HG03521 (cell line): ENCODE data around the gene SF3A2.
"Not testable (repeated sequence)": the region's sequence is repeated elsewhere in the genome, so short reads cannot be mapped to it uniquely, and the experiment has no call there.

Source experiments
- ATAC-seq: cut with Tn5 transposase; IDR thresholded peaks from one replicate; pipeline ENCODE4 v1.9.1; 2021; ENCODE audit warnings: mild to moderate bottlenecking, moderate library complexity; ENCODE audit not compliant: unreplicated experiment

The SF3A2 gene

DNA sequence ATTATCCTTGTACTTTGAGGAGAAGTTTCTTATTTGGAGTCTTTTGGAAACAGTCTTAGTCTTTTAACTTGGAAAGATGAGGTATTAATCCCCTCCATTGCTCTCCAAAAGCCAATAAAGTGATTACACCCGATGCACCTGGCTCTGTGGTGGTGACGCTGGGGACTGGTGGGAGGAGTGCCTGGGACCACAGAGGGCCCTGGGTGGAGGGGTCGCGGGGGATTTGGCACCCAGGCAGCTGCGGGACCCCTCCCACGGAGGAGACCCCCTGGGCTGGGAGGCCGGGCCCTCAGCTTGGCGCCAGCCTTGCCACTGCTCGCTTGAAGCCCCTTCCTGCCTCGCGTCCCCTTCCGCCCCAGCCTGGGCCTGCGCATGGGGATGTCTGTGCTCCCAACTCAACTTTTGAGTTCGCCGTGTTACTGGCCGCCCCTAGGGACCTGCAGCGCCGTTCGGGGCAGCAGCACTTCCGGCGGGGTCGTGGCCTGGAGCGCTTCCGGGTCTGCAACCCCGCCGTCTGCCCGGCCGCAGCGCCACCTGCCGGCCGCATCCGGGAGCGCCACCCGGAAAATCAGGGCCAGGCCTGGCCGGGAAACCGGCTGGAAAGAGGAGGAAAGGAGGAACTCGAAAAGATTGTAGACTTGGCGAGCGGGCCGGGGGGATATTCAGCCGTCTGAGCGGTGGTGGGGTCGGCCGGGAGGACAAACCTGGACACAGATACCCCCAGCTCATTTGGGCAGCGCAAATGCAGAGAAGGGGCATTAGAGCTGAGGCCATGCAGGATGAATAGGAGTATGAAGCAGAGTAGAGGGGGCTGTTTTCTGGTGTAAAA is 36.9 kb downstream of the SF3A2 start:
- ATAC-seq = no peak

DNA sequence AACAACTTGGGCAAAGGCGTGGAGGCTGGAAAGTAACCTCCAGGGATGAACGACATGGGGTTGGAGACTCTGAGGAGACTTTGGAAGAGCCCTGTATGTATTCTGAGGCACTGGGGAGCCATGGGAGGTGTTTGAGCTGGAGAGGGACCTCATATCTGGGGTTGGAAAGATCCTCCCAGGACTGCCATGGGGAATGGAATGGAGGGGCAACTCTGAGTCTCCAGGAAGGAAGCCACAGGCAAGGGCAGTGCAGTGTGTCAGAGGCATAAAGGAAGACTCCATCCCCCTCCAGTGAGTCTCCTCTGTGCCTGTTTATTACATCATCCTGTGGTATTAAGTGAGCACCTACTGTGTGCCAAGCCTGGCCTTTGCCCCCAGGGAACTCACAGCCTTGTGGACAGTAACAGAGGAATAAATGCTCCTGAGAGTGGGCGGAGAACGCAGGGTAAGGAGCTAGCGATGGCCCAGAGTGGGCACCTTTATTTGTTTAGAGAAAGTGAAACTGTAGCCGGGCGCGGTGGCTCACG is 37.6 kb downstream of the SF3A2 start:
- no peak for ATAC-seq

GRCh38 chr19:2274931-2275535 is 38.4 kb downstream of the SF3A2 start:
- ATAC-seq = no peak

DNA sequence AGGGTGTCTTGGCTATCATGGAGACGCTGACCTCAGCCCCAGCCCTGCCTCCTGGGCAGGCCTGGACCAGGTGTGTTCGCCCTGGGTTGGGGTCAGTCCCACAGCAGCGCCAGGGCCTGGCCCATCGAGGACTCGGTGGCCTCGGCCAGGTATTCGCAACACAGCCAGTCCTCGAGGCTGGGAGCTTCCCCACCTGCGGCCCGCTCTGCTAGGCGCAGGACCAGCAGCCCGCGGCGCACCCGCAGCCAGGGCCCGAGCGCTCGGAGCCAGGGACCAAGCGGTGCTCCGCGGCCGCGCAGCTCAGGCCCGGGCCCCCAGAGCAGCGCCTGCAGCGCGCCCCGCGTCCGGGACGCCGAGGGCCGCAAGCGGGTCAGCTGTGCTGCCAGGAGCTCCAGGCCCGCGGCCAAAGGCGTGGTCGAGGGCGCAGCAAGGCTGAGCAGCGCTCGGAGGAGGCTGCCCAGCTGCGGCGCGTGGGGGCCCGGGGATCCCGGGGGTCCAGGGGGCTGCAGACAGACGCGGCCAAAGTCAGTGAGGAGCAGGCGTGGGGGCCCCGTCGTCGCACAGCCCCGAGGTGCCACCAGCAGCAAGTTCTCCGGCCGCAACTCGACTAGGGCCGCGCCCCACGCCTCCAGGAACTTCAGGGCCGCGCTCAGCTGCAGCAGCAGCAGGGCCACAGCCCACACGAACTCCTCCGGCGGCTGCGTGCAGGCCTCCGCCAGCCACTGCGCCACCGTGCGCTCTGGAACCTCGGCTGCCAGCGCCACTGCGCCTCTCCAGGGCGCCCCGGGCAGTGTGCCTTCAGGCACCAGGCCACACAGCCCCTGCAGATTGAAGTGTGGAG is 39.2 kb downstream of the SF3A2 start:
- ATAC-seq = no peak

DNA sequence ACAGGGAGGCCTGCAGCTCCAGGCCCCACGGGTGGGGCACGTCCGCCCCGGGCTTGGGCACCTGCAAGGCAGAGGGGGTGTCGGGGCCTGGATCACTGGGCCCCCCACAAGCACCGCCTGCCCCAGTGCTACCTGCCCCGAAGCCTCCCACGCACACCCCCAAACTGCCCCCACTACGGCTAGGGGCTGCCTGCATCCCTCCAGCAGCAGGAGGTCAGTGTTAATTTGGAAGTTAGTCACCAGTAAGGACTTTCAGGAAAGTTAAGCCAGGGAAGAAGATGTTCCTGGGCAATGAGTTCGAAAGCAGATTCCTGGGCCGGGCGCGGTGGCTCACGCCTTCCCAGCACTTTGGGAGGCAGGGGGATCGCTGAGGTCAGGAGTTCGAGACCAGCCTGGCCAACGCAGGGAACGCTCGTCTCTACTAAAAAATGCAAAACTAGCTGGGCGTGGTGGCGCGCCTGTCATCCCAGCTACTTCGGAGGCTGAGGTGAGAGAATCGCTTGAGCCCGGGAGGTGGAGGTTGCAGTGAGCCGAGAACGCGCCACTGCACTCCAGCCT is 39.9 kb downstream of the SF3A2 start:
- ATAC-seq = no peak

DNA sequence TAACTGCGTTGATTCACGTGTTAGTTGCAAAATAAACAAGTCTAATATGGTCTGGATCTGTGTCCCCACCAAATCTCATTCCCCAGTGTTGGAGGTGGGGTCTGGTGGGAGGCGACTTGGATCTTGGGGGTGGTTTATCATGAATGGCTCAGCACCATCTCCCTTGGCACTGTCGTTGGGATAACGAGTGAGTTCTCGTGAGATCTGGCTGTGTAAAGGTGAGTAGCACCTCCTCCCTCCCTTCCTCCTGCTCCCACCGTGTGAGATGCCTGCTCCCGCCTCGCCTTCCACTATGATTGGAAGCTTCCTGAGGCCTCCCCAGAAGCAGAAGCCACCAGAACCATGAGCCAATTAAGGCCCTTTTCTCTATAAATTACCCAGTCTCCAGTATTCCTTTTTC is 40.5 kb downstream of the SF3A2 start:
- ATAC-seq = no peak

DNA sequence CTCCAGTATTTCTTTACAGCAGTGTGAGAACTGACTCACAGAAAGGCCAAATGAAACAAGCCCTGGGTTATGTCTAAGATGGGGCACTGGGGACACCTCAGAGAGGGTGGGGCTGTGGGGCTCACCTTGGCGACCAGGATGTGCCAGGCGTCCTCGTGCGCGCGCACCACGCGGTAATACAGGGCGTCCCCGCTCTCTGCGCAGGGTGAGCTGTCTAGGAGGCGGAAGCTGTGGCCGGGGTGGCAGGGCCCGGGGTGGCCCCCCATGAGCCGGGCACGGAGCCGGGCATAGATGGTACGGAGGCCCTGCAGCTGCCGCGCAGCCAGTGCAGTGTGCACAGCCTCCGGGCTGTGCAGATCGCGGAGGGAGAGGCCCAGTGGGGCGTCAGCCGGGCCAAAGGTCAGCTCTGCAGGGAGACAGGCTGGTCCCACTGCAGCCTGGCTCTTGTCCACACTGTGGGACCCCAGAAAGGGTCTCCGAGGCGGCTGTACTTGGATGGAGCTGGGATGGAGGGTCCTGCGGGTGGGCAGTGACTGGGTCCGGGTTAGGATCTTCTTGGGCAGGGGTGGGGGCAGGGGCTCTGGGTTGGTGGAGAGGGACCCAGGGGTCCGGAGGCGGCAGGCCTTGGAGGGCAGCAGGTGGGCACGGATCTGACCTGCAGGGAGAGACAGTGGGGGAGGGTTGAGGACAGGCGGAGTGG is 42.0 kb downstream of the SF3A2 start:
- ATAC-seq = no peak

DNA sequence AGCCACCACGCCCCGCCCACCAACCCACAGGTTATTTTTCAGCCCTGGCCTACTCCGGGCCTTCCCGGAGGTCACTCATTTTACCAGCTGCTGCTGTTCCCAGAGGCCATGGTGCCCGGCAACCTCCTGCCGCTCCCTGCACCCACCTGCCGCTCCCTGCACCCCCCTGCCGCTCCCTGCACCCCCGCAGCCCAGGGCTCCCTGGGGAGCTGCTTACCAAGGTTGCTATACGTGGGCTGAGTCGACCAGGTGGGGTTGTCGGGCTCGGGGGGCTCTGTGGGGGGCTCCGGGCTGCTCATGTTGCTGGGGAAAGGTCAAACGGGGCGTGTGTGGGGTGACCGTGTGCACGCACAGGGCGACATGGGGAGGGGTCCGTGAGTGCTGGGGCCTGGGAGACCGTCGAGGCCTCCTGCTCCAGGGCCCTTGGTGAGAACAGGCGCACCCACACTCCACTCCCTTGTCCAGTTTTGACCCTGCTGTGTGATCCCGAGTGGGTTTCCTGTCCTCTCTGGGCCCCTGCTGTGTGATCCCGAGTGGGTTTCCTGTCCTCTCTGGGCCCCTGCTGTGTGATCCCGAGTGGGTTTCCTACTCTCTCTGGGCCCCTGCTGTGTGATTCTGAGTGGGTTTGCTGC is 44.1 kb downstream of the SF3A2 start:
- no peak for ATAC-seq

- not testable (repeated sequence) for ATAC-seq
Measured at GRCh38 chr19:2281265-2282061, 44.8 kb downstream of the SF3A2 start.

GRCh38 chr19:2282062-2282861 is 45.6 kb downstream of the SF3A2 start, which contains the start of gene PEAK3:
Gene PEAK3, minus strand, starts transcription at chr19:2282175. Its CDS starts 1,244 bp downstream, at chr19:2280931.
- no peak for ATAC-seq

DNA sequence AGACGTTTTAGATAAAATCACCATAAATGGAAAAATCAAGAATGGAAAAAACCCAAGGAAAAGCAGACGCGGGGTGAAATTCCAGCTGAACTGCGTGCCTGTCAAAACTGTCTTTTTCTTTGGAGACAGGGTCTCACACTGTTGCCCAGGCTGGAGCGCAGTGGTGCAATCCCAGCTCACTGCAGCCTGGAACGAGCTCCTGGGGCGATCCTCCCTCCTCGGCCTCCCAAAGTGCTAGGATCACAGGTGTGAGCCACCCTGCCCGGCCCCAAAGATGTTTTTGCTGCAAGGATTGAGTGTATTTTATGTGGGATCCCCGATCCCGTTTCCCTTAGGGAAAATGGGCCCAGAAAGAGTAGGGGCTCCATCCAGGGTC is 46.2 kb downstream of the SF3A2 start:
- no peak for ATAC-seq

GRCh38 chr19:2283835-2284507 is 47.3 kb downstream of the SF3A2 start:
- ATAC-seq = no peak

DNA sequence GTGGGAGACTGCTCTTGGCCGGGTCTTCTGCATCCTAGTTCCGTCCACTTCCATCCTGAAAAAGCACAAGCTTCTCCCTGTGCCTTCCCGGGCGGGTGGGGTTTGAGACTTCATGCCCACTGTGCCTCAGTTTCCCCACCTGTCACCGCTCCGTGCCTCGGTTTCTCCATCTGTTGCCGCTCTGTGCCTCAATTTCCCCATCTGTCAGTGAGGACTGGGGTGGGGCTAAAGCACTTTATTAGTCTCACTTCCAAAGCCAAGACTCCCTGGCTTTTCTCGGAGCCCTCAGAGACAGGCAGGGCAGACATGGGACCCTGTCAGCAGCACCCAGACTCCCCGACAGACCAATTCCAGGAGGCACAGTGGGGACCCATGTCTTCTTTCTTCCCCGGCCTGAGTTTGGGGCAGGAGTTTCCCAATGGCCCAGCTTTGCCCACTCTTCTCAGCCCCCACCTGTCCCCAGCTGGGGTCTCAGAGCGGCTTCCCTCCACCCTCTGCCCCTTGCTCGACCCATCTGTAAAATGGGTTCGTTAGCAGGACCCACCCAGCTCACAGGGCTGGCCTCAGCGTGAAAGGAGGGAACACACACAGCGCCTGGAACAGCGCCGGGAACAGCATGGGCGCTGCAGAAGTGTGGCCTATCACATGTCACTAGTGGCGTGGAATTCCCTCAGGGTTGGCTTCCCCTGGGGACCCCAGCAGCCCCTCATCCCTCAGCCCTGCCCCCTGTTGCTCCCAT is 49.9 kb downstream of the SF3A2 start:
- no peak for ATAC-seq

DNA sequence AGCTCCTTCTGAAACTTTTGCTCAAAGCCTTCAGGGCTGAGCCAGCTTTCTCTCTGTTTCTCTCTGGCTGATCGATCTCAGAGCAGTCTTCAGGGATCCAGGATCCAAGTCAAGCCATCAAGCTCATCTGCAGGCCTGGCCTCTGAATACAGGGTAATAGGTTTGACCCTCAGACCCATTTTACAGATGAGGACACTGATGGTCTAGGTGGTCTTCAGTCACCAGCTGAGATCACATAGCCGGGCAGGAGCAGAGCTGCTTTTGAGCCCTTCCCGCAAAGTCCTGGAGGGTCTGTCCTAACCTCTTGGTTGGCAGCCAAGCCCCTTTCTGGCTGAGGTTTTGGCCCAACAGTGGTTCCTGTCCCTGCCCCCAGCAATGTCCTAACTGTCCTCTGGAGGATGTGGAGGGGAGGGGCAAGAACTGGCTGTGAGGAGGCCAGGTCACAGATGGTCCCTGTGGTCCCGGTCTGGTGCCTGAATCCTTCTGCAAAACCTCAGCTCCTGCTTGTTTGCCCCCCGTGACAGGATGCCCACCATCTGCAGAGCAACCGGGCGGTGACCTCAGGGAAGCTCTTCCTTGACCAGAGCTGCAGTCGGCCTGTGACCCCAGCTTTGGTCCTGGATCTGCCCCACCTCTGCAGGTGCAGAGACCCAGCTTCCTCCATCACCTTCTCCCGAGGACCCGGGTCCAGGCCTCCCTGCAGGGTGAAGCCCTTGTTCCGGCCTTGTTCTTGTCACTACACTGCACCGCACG is 51.1 kb downstream of the SF3A2 start:
- ATAC-seq = no peak

GRCh38 chr19:2288338-2288817 is 51.8 kb downstream of the SF3A2 start:
- ATAC-seq = no peak
